Right cardiac atrium (tissue), 5 donors: Measurements from ENCODE around the gene GOLIM4. TPM values are rescaled to one million over a fixed set of nuclear protein-coding genes. Genes with fewer than 3 reads are reported as not detected.
"Not testable (repeated sequence)": the region's sequence is repeated elsewhere in the genome, so short reads cannot be mapped to it uniquely, and the experiment has no call there.

Experiments used
- ATAC-seq, 2 donors: fragments of 200-7000 bp; cut with Tn5 transposase; one replicate each; pipeline versions ENCODE4 v1.8.0 to v1.9.1; 2020; ENCODE audit warnings: moderate library complexity in 2 of 2, mild to moderate bottlenecking in 1 of 2
- DNase-seq, 3 donors: peaks; one replicate each; pipeline ENCODE4 v3.0.0-alpha.2; 2020
- H3K27ac ChIP-seq: one replicate; pipeline ENCODE4 v1.5.1; 2013; ENCODE audit warnings: mild to moderate bottlenecking, low read length, control low read depth, moderate library complexity
- H3K27me3 ChIP-seq: one replicate; pipeline ENCODE4 v1.6.1; 2013; ENCODE audit not compliant: control insufficient read depth, insufficient read depth
- H3K4me1 ChIP-seq: one replicate; pipeline ENCODE4 v1.6.1; 2013; ENCODE audit warnings: low read length; ENCODE audit not compliant: control insufficient read depth, insufficient read depth
- H3K4me3 ChIP-seq: one replicate; pipeline ENCODE4 v1.5.1; 2013; ENCODE audit warnings: low read length, control low read depth
- H3K9me3 ChIP-seq: one replicate; pipeline ENCODE4 v1.6.1; 2013; ENCODE audit warnings: low read length; ENCODE audit not compliant: control insufficient read depth
- WGBS: extraction: QIAGEN DNeasy Blood & Tissue Kit; methylation state at CpG from one replicate; pipeline ENCODE4 v1.1.7; 2013; 5-methylcytosine and 5-hydroxymethylcytosine counted together
- intact Hi-C, 4 donors: fragments of 100-400 bp; cut with DNase I; formaldehyde crosslinking; loops; one replicate each; pipeline versions ENCODE4 v1.11.0 to v1.14.0; 2022 to 2023
- long read RNA-seq, 4 donors: library from polyadenylated mRNA; unstranded; transcript quantifications; one replicate each; pipeline ENCODE4 v2.0.0, GENCODE V29; 2020 to 2021
- polyA plus RNA-seq: library from polyadenylated mRNA; stranded (reverse); fragments of 200-250 nt; gene quantifications from one replicate; pipeline ENCODE4 v1.2.3, GENCODE V29; 2013
- total RNA-seq, 4 donors: library from RNA; stranded (reverse); fragmentation: NEBNext Ultra II Directional; extraction: Animal tissue kit (Norgen Biotek cat#: 25700); gene quantifications; one replicate each; pipeline ENCODE4 v1.2.1, GENCODE V29; 2021
- donor health status: healthy with polysubstance abuse.
- donor health status: DM: no; HTN: yes; CAD: no.
- donor health status: DM: no; HTN: no; CAD: no.
- donor health status: DM: no; HTN: yes; CAD: no; lungs with severe emphysema.
- donor health status: DM: yes; HTN: yes; CAD: no.

Gene GOLIM4
- 10 to 100 TPM; 62.3 to 73.7 (median 67.1) TPM for total RNA-seq
- 33.5 TPM for polyA plus RNA-seq
- long read RNA-seq, donor 1, full-length matches to known transcripts: 48 of 100 reads
- long read RNA-seq, donor 1, partial matches to known transcripts: 25 of 100 reads
- long read RNA-seq, donor 1, other reads (novel, unspliced or antisense): 27 of 100 reads
- long read RNA-seq, donor 2, full-length matches to known transcripts: 4 of 6 reads
- long read RNA-seq, donor 2, partial matches to known transcripts: 2 of 6 reads
- long read RNA-seq, donor 2, other reads (novel, unspliced or antisense): 0 of 6 reads
- long read RNA-seq, donor 3, full-length matches to known transcripts: 52 of 254 reads
- long read RNA-seq, donor 3, partial matches to known transcripts: 163 of 254 reads
- long read RNA-seq, donor 3, other reads (novel, unspliced or antisense): 39 of 254 reads
- long read RNA-seq, donor 4, full-length matches to known transcripts: 6 of 11 reads
- long read RNA-seq, donor 4, partial matches to known transcripts: 2 of 11 reads
- long read RNA-seq, donor 4, other reads (novel, unspliced or antisense): 3 of 11 reads

- peak; percentile 98 to 99 for ATAC-seq
- H3K27ac ChIP-seq: peak within 1 kb of the TSS; percentile 96
- under 1% methylated on average over 52 of the region's 52 CpGs for WGBS
- no peaks in the 10 kb centered on the region for H3K4me1 ChIP-seq
- no peaks in the 10 kb centered on the region for H3K27me3 ChIP-seq
- no peaks in the 10 kb centered on the region for H3K9me3 ChIP-seq
- H3K4me3 ChIP-seq: peak within 1 kb of the TSS; percentile 64
- intact Hi-C loops: loop anchor here in 1 of 4 donors (5.0 kb wide), 1 partner anchor 43 kb away; no protein-coding TSS in a partner anchor
- DNase-seq: peak; percentile 98
Observed at GRCh38 chr3:168095611-168096209, at the start of gene GOLIM4. Gene GOLIM4, minus strand, starts transcription at chr3:168095924. Its CDS starts 639 bp downstream, at chr3:168095285.

GRCh38 chr3:168141405-168141998, 45.8 kb upstream of the GOLIM4 start:
- Histone ChIP-seq H3K9me3 (no peaks in the 10 kb centered on the region), H3K27ac (no peak overlapping the region), H3K4me1 (no peaks in the 10 kb centered on the region), H3K4me3 (no peak overlapping the region), H3K27me3 (no peaks in the 10 kb centered on the region)
- ATAC-seq: no peak
- WGBS: 84% methylated on average over 6 of the region's 6 CpGs
- intact Hi-C loops: no loop called here
- no peak for DNase-seq

GRCh38 chr3:168139947-168140346, 44.2 kb upstream of the GOLIM4 start:
- intact Hi-C loops: no loop called here
- H3K27me3 ChIP-seq: no peaks in the 10 kb centered on the region
- 75% methylated on average over 3 of the region's 3 CpGs for WGBS
- no peaks in the 10 kb centered on the region for H3K4me1 ChIP-seq
- no peaks in the 10 kb centered on the region for H3K9me3 ChIP-seq
- DNase-seq (no peak), ATAC-seq (no peak)
- H3K27ac ChIP-seq: no peak overlapping the region
- no peak overlapping the region for H3K4me3 ChIP-seq

GRCh38 chr3:168138421-168138820, 42.7 kb upstream of the GOLIM4 start:
- H3K27ac ChIP-seq: no peak overlapping the region
- DNase-seq: no peak

GRCh38 chr3:168134931-168135330, 39.2 kb upstream of the GOLIM4 start:
- intact Hi-C loops: no loop called here
- WGBS: 62% methylated on average over 5 of the region's 5 CpGs
- H3K4me3 ChIP-seq: no peak overlapping the region
- no peak for ATAC-seq
- H3K27ac ChIP-seq: no peak overlapping the region
- H3K9me3 ChIP-seq: no peaks in the 10 kb centered on the region
- no peaks in the 10 kb centered on the region for H3K4me1 ChIP-seq
- DNase-seq: no peak
- H3K27me3 ChIP-seq: no peaks in the 10 kb centered on the region

More at GRCh38 chr3:168138421-168138820, 42.7 kb upstream of the GOLIM4 start:
- no peaks in the 10 kb centered on the region for H3K9me3 ChIP-seq
- 82% methylated on average over 5 of the region's 5 CpGs for WGBS
- intact Hi-C loops: no loop called here
- no peaks in the 10 kb centered on the region for H3K27me3 ChIP-seq
- H3K4me3 ChIP-seq: no peak overlapping the region
- no peak for ATAC-seq
- no peaks in the 10 kb centered on the region for H3K4me1 ChIP-seq

- H3K27ac ChIP-seq, H3K4me3 ChIP-seq, intact Hi-C loops, H3K27me3 ChIP-seq, H3K4me1 ChIP-seq, ATAC-seq, DNase-seq, H3K9me3 ChIP-seq: not testable (repeated sequence)
- WGBS: 92% methylated on average over 3 of the region's 3 CpGs
Observed at GRCh38 chr3:168130250-168130649, 34.5 kb upstream of the GOLIM4 start.

- H3K27me3 ChIP-seq, DNase-seq, H3K4me3 ChIP-seq, H3K4me1 ChIP-seq, intact Hi-C loops, ATAC-seq, H3K9me3 ChIP-seq, H3K27ac ChIP-seq: not testable (repeated sequence)
- WGBS: 97% methylated on average over 8 of the region's 8 CpGs
Observed at GRCh38 chr3:168128463-168128862, 32.7 kb upstream of the GOLIM4 start.

GRCh38 chr3:168127466-168127865, 31.7 kb upstream of the GOLIM4 start:
- Histone ChIP-seq H3K4me1 (no peaks in the 10 kb centered on the region), H3K9me3 (no peaks in the 10 kb centered on the region), H3K27ac (no peak overlapping the region), H3K27me3 (no peaks in the 10 kb centered on the region), H3K4me3 (no peak overlapping the region)
- ATAC-seq: no peak
- 88% methylated on average over 1 of the region's 1 CpG for WGBS
- DNase-seq: no peak
- intact Hi-C loops: no loop called here

- no peaks in the 10 kb centered on the region for H3K9me3 ChIP-seq
- no peak overlapping the region for H3K27ac ChIP-seq
- WGBS: 96% methylated on average over 7 of the region's 7 CpGs
- H3K4me3 ChIP-seq: no peak overlapping the region
- ATAC-seq (no peak), DNase-seq (no peak)
- H3K27me3 ChIP-seq: no peaks in the 10 kb centered on the region
- H3K4me1 ChIP-seq: peaks cover 1% of the 10 kb centered on the region
- intact Hi-C loops: no loop called here
Observed at GRCh38 chr3:168124791-168125190, 29.1 kb upstream of the GOLIM4 start.

GRCh38 chr3:168124291-168124690, 28.6 kb upstream of the GOLIM4 start:
- ATAC-seq (no peak), DNase-seq (no peak)
- Histone ChIP-seq H3K27ac (no peak overlapping the region), H3K4me3 (no peak overlapping the region), H3K27me3 (no peaks in the 10 kb centered on the region), H3K4me1 (peaks cover 1% of the 10 kb centered on the region), H3K9me3 (no peaks in the 10 kb centered on the region)
- intact Hi-C loops: no loop called here
